GM10248 (cell line): ENCODE data around the gene KCNMA1.

Source experiments
- CTCF ChIA-PET: fragments of 300-600 bp; sonication (Branson Sonifier 250); formaldehyde crosslinking; extraction: SDS; loops from one replicate; lab custom pipeline; 2021; ENCODE audit warnings: antibody characterized with exemption; lab: Yijun Ruan, JAX
- POLR2A ChIA-PET: fragments of 350-650 bp; sonication (Branson Sonifier 250); formaldehyde crosslinking; extraction: SDS; loops from one replicate; lab custom pipeline; 2020; ENCODE audit warnings: antibody characterized with exemption; lab: Yijun Ruan, JAX
- DNase-seq: peaks from one replicate; pipeline ENCODE4 v3.0.0; 2012; ENCODE audit errors: extremely low spot score
- CTCF ChIP-seq: IDR thresholded peaks from 2 replicates; pipeline ENCODE4 v1.5.1; 2012; ENCODE audit warnings: mild to moderate bottlenecking, low read depth; ENCODE audit errors: extremely low read depth, missing control alignments, control extremely low read depth

KCNMA1 gene

GRCh38 chr10:77511498-77512218 is 126.0 kb downstream of the KCNMA1 start:
- DNase-seq = no peak
- ChIA-PET POLR2A (no interaction called here), CTCF (interaction anchor here (1.0 to 2.0 kb wide), 2 partner anchors 9 to 13 kb away, joined by 5 to 6 read pairs; no protein-coding TSS in a partner anchor)
- TF ChIP-seq CTCF = no peak

- DNase-seq = no peak
- POLR2A ChIA-PET = no interaction called here
- TF ChIP-seq CTCF = no peak
- CTCF ChIA-PET = interaction anchor here (2.0 kb wide), 1 partner anchor 13 kb away, joined by 5 read pairs; no protein-coding TSS in a partner anchor
Observed at GRCh38 chr10:77510695-77511094, 126.9 kb downstream of the KCNMA1 start.

GRCh38 chr10:77510294-77510693 is 127.3 kb downstream of the KCNMA1 start:
- CTCF ChIA-PET = interaction anchor here (2.0 kb wide), 1 partner anchor 14 kb away, joined by 5 read pairs; no protein-coding TSS in a partner anchor
- no peak for TF ChIP-seq CTCF
- no peak for DNase-seq
- POLR2A ChIA-PET = no interaction called here

- ChIA-PET POLR2A (no interaction called here), CTCF (no interaction called here)
- no peak for TF ChIP-seq CTCF
- no peak for DNase-seq
Observed at GRCh38 chr10:77509391-77509790, 128.2 kb downstream of the KCNMA1 start.

- POLR2A ChIA-PET = no interaction called here
Observed at GRCh38 chr10:77507291-77507880, 130.2 kb downstream of the KCNMA1 start.

More at GRCh38 chr10:77507291-77507880, 130.2 kb downstream of the KCNMA1 start:
- no peak for TF ChIP-seq CTCF
- DNase-seq = no peak
- CTCF ChIA-PET = interaction anchor here (0.6 to 1.3 kb wide), 2 partner anchors 10 to 334 kb away, joined by 3 read pairs; no protein-coding TSS in a partner anchor
